Stimulated activated CD4-positive, alpha-beta T cell treated with anti-CD3 and anti-CD28 coated beads, Interleukin-4, amount 100 ng/mL, for 48 hours (primary cell): Measurements from ENCODE around the gene SNAP25.
A peak's percentile ranks its signal among the peaks of the same experiment; 100 is the strongest.

Experiments used
- DNase-seq, 2 donors: peaks; one replicate each; pipeline ENCODE4 v3.0.0-alpha.2; 2020; ENCODE audit warnings: low read depth in 2 of 2

Gene SNAP25

GRCh38 chr20:10218536-10219451 lies at the start of gene SNAP25:
Gene SNAP25 (plus strand): TSS chr20:10218830. CDS start chr20:10275492, 56,662 bp downstream.
- DNase-seq = peak; percentile 18 to 19

- no peak for DNase-seq
Measured at GRCh38 chr20:10169752-10170151, 48.9 kb upstream of the SNAP25 start.

GRCh38 chr20:10170261-10170660 lies 48.4 kb upstream of the SNAP25 start:
- DNase-seq = no peak

GRCh38 chr20:10171864-10172751 lies 46.5 kb upstream of the SNAP25 start:
- DNase-seq = peak; percentile 8 to 26

- no peak for DNase-seq
Measured at GRCh38 chr20:10172998-10173655, 45.5 kb upstream of the SNAP25 start.

GRCh38 chr20:10174400-10174799 lies 44.2 kb upstream of the SNAP25 start:
- no peak for DNase-seq

- no peak for DNase-seq
Measured at GRCh38 chr20:10177326-10177725, 41.3 kb upstream of the SNAP25 start.

- no peak for DNase-seq
Measured at GRCh38 chr20:10178091-10178490, 40.5 kb upstream of the SNAP25 start.

- DNase-seq = no peak
Measured at GRCh38 chr20:10178727-10179313, 39.8 kb upstream of the SNAP25 start.

- no peak for DNase-seq
Measured at GRCh38 chr20:10179574-10180298, 38.9 kb upstream of the SNAP25 start.

- DNase-seq = no peak
Measured at GRCh38 chr20:10180651-10181235, 37.9 kb upstream of the SNAP25 start.

- no peak for DNase-seq
Measured at GRCh38 chr20:10185741-10186558, 32.7 kb upstream of the SNAP25 start.

GRCh38 chr20:10190456-10190855 lies 28.2 kb upstream of the SNAP25 start:
- DNase-seq = no peak

GRCh38 chr20:10192171-10192570 lies 26.5 kb upstream of the SNAP25 start:
- no peak for DNase-seq

- DNase-seq = no peak
Measured at GRCh38 chr20:10194166-10194565, 24.5 kb upstream of the SNAP25 start.

GRCh38 chr20:10200330-10200729 lies 18.3 kb upstream of the SNAP25 start:
- DNase-seq = no peak

GRCh38 chr20:10201321-10201870 lies 17.2 kb upstream of the SNAP25 start:
- DNase-seq = no peak

GRCh38 chr20:10209091-10209490 lies 9.5 kb upstream of the SNAP25 start:
- no peak for DNase-seq

GRCh38 chr20:10213526-10213925 lies 5.1 kb upstream of the SNAP25 start:
- DNase-seq = no peak
